Stimulated activated memory B cell treated with anti-CD40 and anti-IgM and Interleukin-4, amounts not matched to agents 10 μg/mL and 1 μg/mL and 100 μg/mL, for 72 hours (primary cell): Measurements from ENCODE around the gene CDON.

Source experiments
- ATAC-seq: fragments of 150-1000 bp; cut with Tn5 transposase; 2 replicates; pipeline ENCODE4 v1.10.0; 2021
- H3K27ac Mint-ChIP-seq: one replicate; pipeline ENCODE4 v1.8.0; 2022; ENCODE audit warnings: mild to moderate bottlenecking, mixed read lengths
- H3K27me3 Mint-ChIP-seq: one replicate; pipeline ENCODE4 v1.8.0; 2022; ENCODE audit warnings: mixed read lengths
- H3K36me3 Mint-ChIP-seq: one replicate; pipeline ENCODE4 v1.8.0; 2022; ENCODE audit warnings: mixed read lengths
- H3K4me1 Mint-ChIP-seq: one replicate; pipeline ENCODE4 v1.8.0; 2022; ENCODE audit warnings: mixed read lengths
- H3K4me3 Mint-ChIP-seq: one replicate; pipeline ENCODE4 v1.8.0; 2022; ENCODE audit warnings: mild to moderate bottlenecking, moderate library complexity, mixed read lengths
- H3K9me3 Mint-ChIP-seq: one replicate; pipeline ENCODE4 v1.8.0; 2022; ENCODE audit warnings: mixed read lengths

The CDON gene

DNA sequence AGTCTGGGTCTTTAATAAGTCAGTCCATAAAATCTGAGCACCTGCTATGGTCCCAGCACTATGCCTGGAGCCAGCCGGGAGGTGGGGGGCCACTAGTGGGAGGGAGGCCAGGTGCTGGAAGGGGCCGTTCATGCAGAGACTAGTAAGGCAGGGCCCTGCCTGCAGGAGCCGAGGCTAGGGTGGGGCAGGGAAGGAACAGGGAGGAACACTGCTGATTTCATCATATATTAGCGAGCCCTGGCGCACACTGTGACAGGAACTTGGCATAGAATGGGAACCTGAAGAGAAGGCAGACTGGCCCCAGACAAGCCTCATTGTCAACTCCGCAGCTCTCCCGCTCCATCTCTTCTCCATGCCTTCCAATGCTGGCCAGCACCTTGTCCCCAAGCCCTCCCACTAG, 109.7 kb downstream of the CDON start:
- H3K4me1 Mint-ChIP-seq: no peaks in the 10 kb centered on the region
- H3K27ac Mint-ChIP-seq: no peak overlapping the region
- H3K9me3 Mint-ChIP-seq: no peaks in the 10 kb centered on the region
- H3K4me3 Mint-ChIP-seq: no peak overlapping the region
- no peak for ATAC-seq
- no peaks in the 10 kb centered on the region for H3K36me3 Mint-ChIP-seq
- peaks cover 47% of the 10 kb centered on the region for H3K27me3 Mint-ChIP-seq

DNA sequence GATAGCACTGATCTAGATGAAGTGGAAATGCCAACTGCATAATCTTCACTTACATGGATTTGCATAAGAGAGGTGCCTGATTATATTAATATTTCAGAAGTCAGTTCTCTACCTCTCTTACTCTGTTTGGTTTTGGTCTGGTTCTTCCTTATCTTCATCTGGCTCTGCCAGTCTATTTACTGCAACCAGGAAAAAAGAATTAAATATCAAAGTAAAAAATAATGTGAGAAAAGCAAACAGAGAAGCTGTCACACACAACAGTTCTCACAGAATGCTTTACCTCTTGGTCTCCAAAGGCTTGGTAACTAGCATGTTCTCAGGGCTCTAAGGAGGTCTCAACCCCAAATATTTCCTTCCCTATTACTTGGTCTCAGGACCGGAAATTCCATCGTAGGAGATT, 110.1 kb downstream of the CDON start:
- Mint-ChIP-seq H3K4me1 (no peaks in the 10 kb centered on the region), H3K36me3 (no peaks in the 10 kb centered on the region), H3K27ac (no peak overlapping the region), H3K27me3 (peaks cover 47% of the 10 kb centered on the region), H3K4me3 (no peak overlapping the region), H3K9me3 (no peaks in the 10 kb centered on the region)
- no peak for ATAC-seq

DNA sequence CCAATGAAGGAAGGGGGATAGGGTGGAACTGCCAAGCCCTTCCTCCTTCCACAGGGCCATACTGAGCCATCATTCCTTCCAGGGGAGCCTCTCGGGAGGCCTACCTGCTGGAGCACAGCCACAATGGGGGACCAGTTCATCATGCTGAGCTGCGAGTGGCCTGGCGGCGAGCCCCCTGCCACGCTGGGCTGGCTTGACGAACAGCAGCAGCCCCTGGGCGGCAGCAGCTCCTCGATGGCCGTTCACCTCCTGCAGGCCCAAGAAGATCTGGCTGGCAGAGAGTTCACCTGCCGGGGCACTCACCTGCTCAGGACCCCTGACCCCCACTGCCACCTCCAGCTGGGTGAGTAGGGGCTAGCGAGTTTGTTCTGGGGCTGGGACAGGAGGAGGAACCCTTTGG, 110.9 kb downstream of the CDON start:
- no peaks in the 10 kb centered on the region for H3K9me3 Mint-ChIP-seq
- no peak overlapping the region for H3K4me3 Mint-ChIP-seq
- no peaks in the 10 kb centered on the region for H3K36me3 Mint-ChIP-seq
- H3K4me1 Mint-ChIP-seq: no peaks in the 10 kb centered on the region
- H3K27me3 Mint-ChIP-seq: peaks cover 47% of the 10 kb centered on the region
- no peak for ATAC-seq
- H3K27ac Mint-ChIP-seq: no peak overlapping the region

GRCh38 chr11:125950696-125951651, 111.7 kb downstream of the CDON start:
- ATAC-seq: no peak

DNA sequence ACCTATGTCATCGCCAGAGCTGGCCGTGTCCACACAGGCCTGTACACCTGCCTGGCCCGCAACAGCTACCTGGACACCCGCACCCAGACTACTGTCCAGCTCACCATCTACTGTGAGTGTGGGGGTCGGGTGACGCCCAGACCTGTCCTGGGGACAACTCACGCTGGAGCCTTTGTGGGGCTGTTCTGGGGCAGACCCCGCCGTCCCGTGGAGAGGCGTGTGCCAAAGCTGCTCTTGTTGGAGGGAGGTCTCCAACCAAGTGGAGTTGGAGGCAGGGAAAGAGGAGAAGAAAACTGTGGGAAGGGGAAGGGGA, 112.5 kb downstream of the CDON start:
- ATAC-seq: no peak
- H3K27ac Mint-ChIP-seq: no peak overlapping the region
- H3K9me3 Mint-ChIP-seq: no peaks in the 10 kb centered on the region
- no peak overlapping the region for H3K4me3 Mint-ChIP-seq
- H3K27me3 Mint-ChIP-seq: peaks cover 41% of the 10 kb centered on the region
- no peaks in the 10 kb centered on the region for H3K4me1 Mint-ChIP-seq
- H3K36me3 Mint-ChIP-seq: no peaks in the 10 kb centered on the region

More at GRCh38 chr11:125950696-125951651, 111.7 kb downstream of the CDON start:
- Mint-ChIP-seq H3K9me3 (no peaks in the 10 kb centered on the region), H3K36me3 (no peaks in the 10 kb centered on the region), H3K27me3 (peaks cover 47% of the 10 kb centered on the region), H3K4me1 (no peaks in the 10 kb centered on the region), H3K4me3 (no peak overlapping the region), H3K27ac (no peak overlapping the region)

GRCh38 chr11:125949271-125950177, 113.1 kb downstream of the CDON start:
- H3K27ac Mint-ChIP-seq: no peak overlapping the region
- no peaks in the 10 kb centered on the region for H3K36me3 Mint-ChIP-seq
- H3K9me3 Mint-ChIP-seq: no peaks in the 10 kb centered on the region
- ATAC-seq: no peak
- H3K4me3 Mint-ChIP-seq: no peak overlapping the region
- H3K4me1 Mint-ChIP-seq: no peaks in the 10 kb centered on the region
- H3K27me3 Mint-ChIP-seq: peaks cover 38% of the 10 kb centered on the region

GRCh38 chr11:125948278-125949051, 114.2 kb downstream of the CDON start:
- Mint-ChIP-seq H3K4me1 (no peaks in the 10 kb centered on the region), H3K4me3 (no peak overlapping the region), H3K27me3 (peaks cover 41% of the 10 kb centered on the region), H3K27ac (no peak overlapping the region), H3K9me3 (no peaks in the 10 kb centered on the region), H3K36me3 (no peaks in the 10 kb centered on the region)
- no peak for ATAC-seq

- Mint-ChIP-seq H3K27ac (no peak overlapping the region), H3K27me3 (peaks cover 41% of the 10 kb centered on the region)
- no peak for ATAC-seq
Observed at GRCh38 chr11:125947419-125948277, 115.0 kb downstream of the CDON start.

DNA sequence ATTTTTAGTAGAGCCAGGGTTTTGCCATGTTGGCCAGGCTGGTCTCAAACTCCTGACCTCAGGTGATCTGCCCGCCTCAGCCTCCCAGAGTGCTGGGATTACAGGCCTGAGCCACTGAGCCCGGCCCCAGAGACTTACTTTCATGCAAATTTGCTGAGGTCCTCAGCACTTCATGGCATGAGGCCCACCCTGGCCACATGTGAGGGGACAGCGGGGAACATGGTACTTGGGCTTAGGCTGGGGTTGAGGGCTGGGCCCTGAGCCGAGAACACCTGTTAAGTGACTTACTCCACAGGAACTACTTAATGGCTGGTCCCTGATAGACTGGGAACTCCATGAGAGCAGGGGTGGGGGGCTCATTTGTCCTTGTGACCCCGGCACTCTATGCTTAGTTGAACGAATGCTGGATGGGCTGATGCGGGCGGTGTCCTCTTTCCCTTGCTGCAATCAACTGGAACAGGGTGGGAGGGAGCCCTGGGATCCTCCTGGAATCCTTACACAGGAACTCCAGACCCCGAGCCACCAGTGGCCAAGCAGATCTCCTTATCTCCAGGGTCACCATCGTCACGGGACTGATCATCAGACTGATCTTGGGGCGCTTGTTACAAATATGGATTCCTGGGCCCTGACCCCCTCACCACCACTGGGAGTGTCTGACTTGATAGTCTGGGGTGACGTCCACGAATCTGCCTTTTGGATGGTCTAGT, 115.8 kb downstream of the CDON start:
- Mint-ChIP-seq H3K27me3 (peaks cover 48% of the 10 kb centered on the region), H3K4me1 (peaks cover 9% of the 10 kb centered on the region), H3K36me3 (no peaks in the 10 kb centered on the region), H3K9me3 (no peaks in the 10 kb centered on the region), H3K4me3 (no peak overlapping the region), H3K27ac (no peak overlapping the region)
- no peak for ATAC-seq

More at GRCh38 chr11:125947419-125948277, 115.0 kb downstream of the CDON start:
- no peaks in the 10 kb centered on the region for H3K9me3 Mint-ChIP-seq
- H3K4me1 Mint-ChIP-seq: peaks cover under 1% of the 10 kb centered on the region
- no peak overlapping the region for H3K4me3 Mint-ChIP-seq
- no peaks in the 10 kb centered on the region for H3K36me3 Mint-ChIP-seq

DNA sequence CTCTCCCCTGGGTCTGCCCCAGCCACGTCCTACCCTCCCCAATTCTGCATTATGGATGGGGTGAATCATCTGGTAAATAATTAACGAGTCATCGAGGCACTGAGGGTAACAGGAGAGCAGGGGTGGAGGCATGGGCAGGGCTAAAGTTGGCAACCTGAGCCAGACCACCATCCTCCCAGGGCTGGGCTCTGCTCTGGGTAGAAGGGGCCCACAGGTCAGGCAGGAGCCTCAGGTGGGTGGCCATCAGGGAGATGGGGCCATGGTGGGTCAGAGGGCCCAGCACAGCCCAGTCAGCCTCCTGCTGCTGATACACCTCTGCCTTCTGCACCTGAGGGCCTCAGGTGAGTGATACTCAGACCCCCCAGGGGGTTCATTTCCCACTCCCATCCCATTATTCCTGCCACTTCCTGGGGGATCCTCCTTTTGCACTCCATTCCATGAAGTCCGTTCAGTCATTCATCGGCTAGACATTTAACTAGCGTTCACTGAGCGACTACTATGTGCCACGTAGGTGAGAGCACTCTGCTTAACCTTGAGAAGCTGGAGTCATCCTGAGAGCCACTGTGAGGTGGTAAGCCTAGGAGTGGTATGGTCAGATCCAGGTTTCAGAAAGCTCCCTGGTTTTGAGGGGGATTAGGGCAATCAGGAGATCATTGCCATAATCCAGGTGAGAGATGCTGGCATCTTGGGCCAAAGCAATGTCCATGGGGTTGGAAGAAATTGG, 116.7 kb downstream of the CDON start, which contains the start of gene VSIG10L2:
VSIG10L2 (plus strand) TSS at position 248 of the 724 bp plus-strand sequence; CDS start at position 260, 12 bp downstream.
- Mint-ChIP-seq H3K4me1 (peaks cover 9% of the 10 kb centered on the region), H3K4me3 (no peak within 1 kb of the TSS), H3K27ac (no peak within 1 kb of the TSS), H3K27me3 (peaks cover 47% of the 10 kb centered on the region), H3K36me3 (no peaks in the 10 kb centered on the region), H3K9me3 (no peaks in the 10 kb centered on the region)
- no peak for ATAC-seq

DNA sequence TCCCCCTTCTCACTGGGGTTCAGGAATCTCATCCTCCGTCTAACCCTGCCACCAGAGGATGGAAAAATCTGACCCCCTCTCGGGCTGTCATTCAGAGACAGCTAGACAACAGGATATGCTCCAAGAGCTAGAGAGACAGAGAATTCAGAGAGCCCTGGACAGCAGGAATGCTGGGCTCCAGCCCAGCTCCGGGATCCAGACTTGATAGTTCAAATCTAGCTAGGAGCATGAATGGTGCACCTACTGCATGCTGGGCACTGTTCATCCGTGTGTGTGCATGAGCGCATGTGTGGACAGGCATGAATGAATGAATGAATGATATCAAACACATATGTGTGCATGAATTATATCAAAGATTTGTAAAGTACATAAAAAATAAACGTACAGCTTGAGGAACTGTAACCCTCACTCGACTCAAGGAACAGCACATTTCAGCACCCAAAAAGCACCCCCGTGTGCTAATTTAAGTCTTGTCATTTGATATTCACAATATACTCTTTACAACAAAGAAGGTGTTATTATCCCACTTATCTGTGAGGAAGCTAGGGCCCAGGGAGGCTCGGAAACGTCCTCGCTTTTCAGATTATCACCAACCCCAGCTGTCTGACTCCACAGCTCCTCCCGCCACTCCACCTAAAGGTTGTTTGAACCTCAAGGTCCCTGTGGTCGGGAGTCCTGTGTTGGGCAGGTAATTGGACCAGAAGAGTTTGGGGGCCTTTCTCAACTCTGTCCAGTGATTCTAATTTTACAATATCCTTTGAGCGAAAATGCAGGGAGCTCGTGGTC, 117.5 kb downstream of the CDON start:
- Mint-ChIP-seq H3K4me1 (peaks cover 9% of the 10 kb centered on the region), H3K27me3 (peaks cover 43% of the 10 kb centered on the region), H3K27ac (no peak overlapping the region), H3K9me3 (no peaks in the 10 kb centered on the region), H3K4me3 (no peak overlapping the region), H3K36me3 (no peaks in the 10 kb centered on the region)
- no peak for ATAC-seq

- peaks cover 9% of the 10 kb centered on the region for H3K4me1 Mint-ChIP-seq
- H3K27ac Mint-ChIP-seq: no peak overlapping the region
- H3K9me3 Mint-ChIP-seq: no peaks in the 10 kb centered on the region
- peaks cover 36% of the 10 kb centered on the region for H3K27me3 Mint-ChIP-seq
- no peaks in the 10 kb centered on the region for H3K36me3 Mint-ChIP-seq
- no peak for ATAC-seq
- no peak overlapping the region for H3K4me3 Mint-ChIP-seq
Observed at GRCh38 chr11:125944350-125945010, 118.2 kb downstream of the CDON start.
